ENCODE results near the gene ARRDC4.

DNA sequence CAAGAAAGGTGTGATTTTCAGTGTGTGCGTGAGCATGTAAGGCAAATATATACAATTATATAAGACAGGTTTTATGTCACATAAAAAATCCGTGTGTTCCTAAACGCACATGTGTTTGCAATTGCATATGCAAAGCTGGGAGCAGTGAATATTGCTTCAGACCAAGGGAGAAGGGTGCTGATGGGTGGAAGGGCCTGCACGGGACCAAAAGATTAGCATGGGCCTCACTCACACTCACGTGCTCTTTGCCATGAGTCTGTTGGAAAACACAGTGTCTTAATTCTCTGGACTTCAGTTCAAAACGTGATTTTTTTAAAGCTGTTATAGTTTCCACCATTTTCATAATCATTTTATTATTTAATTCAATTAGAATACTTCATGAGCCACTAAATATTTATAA lies 7.2 kb upstream of the ARRDC4 start:
- TF ChIP-seq, protein P1, sequence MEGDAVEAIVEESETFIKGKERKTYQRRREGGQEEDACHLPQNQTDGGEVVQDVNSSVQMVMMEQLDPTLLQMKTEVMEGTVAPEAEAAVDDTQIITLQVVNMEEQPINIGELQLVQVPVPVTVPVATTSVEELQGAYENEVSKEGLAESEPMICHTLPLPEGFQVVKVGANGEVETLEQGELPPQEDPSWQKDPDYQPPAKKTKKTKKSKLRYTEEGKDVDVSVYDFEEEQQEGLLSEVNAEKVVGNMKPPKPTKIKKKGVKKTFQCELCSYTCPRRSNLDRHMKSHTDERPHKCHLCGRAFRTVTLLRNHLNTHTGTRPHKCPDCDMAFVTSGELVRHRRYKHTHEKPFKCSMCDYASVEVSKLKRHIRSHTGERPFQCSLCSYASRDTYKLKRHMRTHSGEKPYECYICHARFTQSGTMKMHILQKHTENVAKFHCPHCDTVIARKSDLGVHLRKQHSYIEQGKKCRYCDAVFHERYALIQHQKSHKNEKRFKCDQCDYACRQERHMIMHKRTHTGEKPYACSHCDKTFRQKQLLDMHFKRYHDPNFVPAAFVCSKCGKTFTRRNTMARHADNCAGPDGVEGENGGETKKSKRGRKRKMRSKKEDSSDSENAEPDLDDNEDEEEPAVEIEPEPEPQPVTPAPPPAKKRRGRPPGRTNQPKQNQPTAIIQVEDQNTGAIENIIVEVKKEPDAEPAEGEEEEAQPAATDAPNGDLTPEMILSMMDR (IDR thresholded peaks at IDR 0.05; ENCODE audit: insufficient read depth, low read length, poor library complexity, severe bottlenecking), result no peak
- TF ChIP-seq EZH2phosphoT487 (conservative IDR thresholded peaks at IDR 0.05; ENCODE audit: low read length), result no peak
